ENCODE results near the gene ZC3H7A. TPM values are rescaled to one million over a fixed set of nuclear protein-coding genes. Genes with fewer than 3 reads are reported as not detected.

ZC3H7A gene
- total and polyA plus RNA-seq, 2 of the 8 experiments (the other 6 are each of a cell fraction or from before 2014, with no cell fraction given): 32.0 to 55.9 TPM

- FAIRE-seq (no peak), DNase-seq (ENCODE audit: low read depth in 1 of 2, low spot score in 2 of 2) (no peak)
- no peak overlapping the region for H3K14ac ChIP-seq (ENCODE audit: insufficient read length)
- TF ChIP-seq CTBP2 (IDR thresholded peaks at IDR 0.05; ENCODE audit: borderline replicate concordance, insufficient read depth, insufficient read length, low read length) (no peak), SP1 (IDR thresholded peaks at IDR 0.05; ENCODE audit: low read depth, low read length) (no peak), EP300 (IDR thresholded peaks at IDR 0.05; ENCODE audit: borderline replicate concordance in 1 of 2, low read depth in 2 of 2, low read length in 2 of 2) (no peak), CHD1 (IDR thresholded peaks at IDR 0.05; ENCODE audit: low read depth, low read length) (no peak)
- TF ChIP-seq, protein P1, sequence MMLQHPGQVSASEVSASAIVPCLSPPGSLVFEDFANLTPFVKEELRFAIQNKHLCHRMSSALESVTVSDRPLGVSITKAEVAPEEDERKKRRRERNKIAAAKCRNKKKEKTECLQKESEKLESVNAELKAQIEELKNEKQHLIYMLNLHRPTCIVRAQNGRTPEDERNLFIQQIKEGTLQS (IDR thresholded peaks at IDR 0.05; ENCODE audit: insufficient read depth, low read depth, low read length): no peak
- no peak overlapping the region for H2BK5ac ChIP-seq (ENCODE audit: low read depth, low read length)
- no peak overlapping the region for H2BK12ac ChIP-seq (ENCODE audit: low read depth, low read length)
- H3K23ac ChIP-seq (ENCODE audit: insufficient read length): no peak overlapping the region
- ChIA-PET CTCF (ENCODE audit: partially characterized antibody) (interaction anchor here (0.7 to 1.6 kb wide), 2 partner anchors 10 to 44 kb away, joined by 3 to 4 read pairs; no protein-coding TSS in a partner anchor), POLR2A (ENCODE audit: partially characterized antibody) (no interaction called here)
- no peak overlapping the region for H4K8ac ChIP-seq (ENCODE audit: extremely low read depth, insufficient read depth, low read length)
- no peak overlapping the region for H3K18ac ChIP-seq (ENCODE audit: extremely low read depth, low read length)
- H2BK20ac ChIP-seq (ENCODE audit: low read length): no peak overlapping the region
- no peak overlapping the region for H3K27ac ChIP-seq (ENCODE audit: low read depth, low read length)
- no peaks in the 10 kb centered on the region for H3K79me1 ChIP-seq (ENCODE audit: low read depth, low read length)
- H2BK15ac ChIP-seq (ENCODE audit: low read length): no peak overlapping the region
- H3K56ac ChIP-seq (replicated peaks; ENCODE audit: insufficient read length, low read depth, low read length): no peak overlapping the region
- H3K9me3 ChIP-seq (ENCODE audit: insufficient read depth in 2 of 2, low read depth in 1 of 2, low read length in 1 of 2): no peaks in the 10 kb centered on the region
- H3K9ac ChIP-seq (replicated peaks in 1 of 4; ENCODE audit: extremely low read depth in 1 of 4, low read depth in 3 of 4, low read length in 3 of 4): no peak overlapping the region
- no peak overlapping the region for H4K5ac ChIP-seq (ENCODE audit: insufficient read length, low read depth, low read length)
- no peak overlapping the region for H2BK120ac ChIP-seq (replicated peaks; ENCODE audit: low read depth, low read length)
- no peak overlapping the region for H2AK5ac ChIP-seq (ENCODE audit: low read depth, low read length)
- H3K23me2 ChIP-seq (ENCODE audit: low read depth, low read length): no peaks in the 10 kb centered on the region
- no peaks in the 10 kb centered on the region for H3K27me3 ChIP-seq (replicated peaks in 1 of 4; ENCODE audit: control insufficient read depth in 3 of 4, extremely low read depth in 1 of 4, insufficient read depth in 3 of 4, low read length in 3 of 4)
- H4K20me1 ChIP-seq (replicated peaks in 1 of 2; ENCODE audit: control insufficient read depth in 1 of 2, insufficient read depth in 2 of 2, low read length in 2 of 2): no peaks in the 10 kb centered on the region
- 97% methylated on average over 7 of the region's 8 CpGs; no CpG with 5 or more reads in 1 of the 2 experiments for WGBS, 2 experiments (ENCODE audit: extremely low coverage in 1 of 2, insufficient coverage in 1 of 2, insufficient read length in 1 of 2, insufficient replicate concordance in 2 of 2, low coverage in 1 of 2, low lambda C conversion rate in 2 of 2, missing lambda C conversion rate in 1 of 2)
- H3K4me1 ChIP-seq (replicated peaks in 1 of 4; ENCODE audit: control insufficient read depth in 3 of 4, insufficient read depth in 4 of 4, low read length in 3 of 4): no peaks in the 10 kb centered on the region
- no peaks in the 10 kb centered on the region for H3K79me2 ChIP-seq (ENCODE audit: control insufficient read depth in 1 of 2, insufficient read depth in 2 of 2, low read length in 2 of 2)
- H3K4me3 ChIP-seq (ENCODE audit: extremely low read depth in 1 of 4, insufficient read depth in 2 of 4, low read depth in 3 of 4, low read length in 4 of 4): no peak overlapping the region
- no peak overlapping the region for H3K4ac ChIP-seq (replicated peaks; ENCODE audit: insufficient read length, low read depth, low read length)
- H3K36me3 ChIP-seq (ENCODE audit: control insufficient read depth in 2 of 4, insufficient read depth in 4 of 4, low read length in 3 of 4): peaks cover 0 to 20% (median 4%) of the 10 kb centered on the region in 4 experiments; a peak in 4 of 8 replicates
- H3K4me2 ChIP-seq (ENCODE audit: insufficient read depth in 1 of 2, low read depth in 2 of 2, low read length in 2 of 2): no peak overlapping the region
- no peak overlapping the region for H4K91ac ChIP-seq (replicated peaks; ENCODE audit: insufficient read length, low read length)
- no peak overlapping the region for H2AFZ ChIP-seq (ENCODE audit: low read length)
These were observed 71.0 kb downstream of the ZC3H7A start for GRCh38 chr16:11726008-11726407.
